Mesenchymal stem cell (in vitro differentiated cells and primary cell): ENCODE data around the gene OTUD4.

Experiments used
- DNase-seq: peaks from one replicate; pipeline ENCODE4 v3.0.0-alpha.2; 2013
- H2AFZ ChIP-seq: one replicate; pipeline ENCODE4 v1.6.1; 2013; ENCODE audit warnings: low read depth, mild to moderate bottlenecking, control low read depth, inconsistent platforms, low read length, moderate library complexity
- H2AK5ac ChIP-seq: 2 replicates; pipeline ENCODE4 v1.6.1; 2013; ENCODE audit warnings: low read length, moderate library complexity, mild to moderate bottlenecking, inconsistent platforms; ENCODE audit not compliant: severe bottlenecking
- H2BK120ac ChIP-seq: one replicate; pipeline ENCODE4 v1.6.1; 2013; ENCODE audit warnings: low read depth, mild to moderate bottlenecking, inconsistent platforms, low read length, moderate library complexity
- H2BK12ac ChIP-seq, 2 experiments: one replicate each; pipeline ENCODE4 v1.6.1; 2013; ENCODE audit warnings: inconsistent platforms in 2 of 2, low read length in 2 of 2, mild to moderate bottlenecking in 2 of 2, moderate library complexity in 2 of 2, control low read depth in 1 of 2
- H2BK15ac ChIP-seq: one replicate; pipeline ENCODE4 v1.6.1; 2013; ENCODE audit warnings: mild to moderate bottlenecking, low read depth, inconsistent platforms; ENCODE audit not compliant: poor library complexity, severe bottlenecking
- H2BK5ac ChIP-seq: 2 replicates; pipeline ENCODE4 v1.6.1; 2013; ENCODE audit warnings: low read depth, mild to moderate bottlenecking, low read length, control low read depth, inconsistent platforms; ENCODE audit not compliant: poor library complexity, severe bottlenecking
- H3K14ac ChIP-seq, 2 experiments: one replicate each; pipeline ENCODE4 v1.6.1; 2013; ENCODE audit warnings: inconsistent platforms in 2 of 2, low read length in 2 of 2, control low read depth in 1 of 2, mild to moderate bottlenecking in 1 of 2, moderate library complexity in 1 of 2
- H3K18ac ChIP-seq, 2 experiments: one replicate each; pipeline ENCODE4 v1.6.1; 2013; ENCODE audit warnings: inconsistent platforms in 2 of 2, low read length in 2 of 2, control low read depth in 1 of 2, low read depth in 1 of 2, mild to moderate bottlenecking in 1 of 2
- H3K23ac ChIP-seq, 2 experiments: one replicate each; pipeline ENCODE4 v1.6.1; 2013; ENCODE audit warnings: inconsistent platforms in 2 of 2, low read length in 2 of 2, mild to moderate bottlenecking in 2 of 2, moderate library complexity in 2 of 2, control low read depth in 1 of 2
- H3K27ac ChIP-seq: 2 replicates; pipeline ENCODE4 v1.5.1; 2013; ENCODE audit warnings: mild to moderate bottlenecking, moderate library complexity, low read length, control low read depth, inconsistent platforms; ENCODE audit not compliant: poor library complexity, severe bottlenecking
- H3K27me3 ChIP-seq, 2 experiments: 2 replicates each; pipeline versions ENCODE4 v1.6.1 to v1.7.0; 2013; ENCODE audit warnings: low read length in 2 of 2, mild to moderate bottlenecking in 2 of 2, moderate library complexity in 2 of 2, control low read depth in 1 of 2, inconsistent platforms in 1 of 2; ENCODE audit not compliant: control insufficient read depth in 1 of 2, insufficient read depth in 1 of 2
- H3K36me3 ChIP-seq, 2 experiments: 2 replicates each; pipeline versions ENCODE4 v1.6.1 to v1.7.0; 2013; ENCODE audit warnings: low read length in 2 of 2, control low read depth in 1 of 2, inconsistent platforms in 1 of 2, low read depth in 1 of 2, mild to moderate bottlenecking in 1 of 2; ENCODE audit not compliant: insufficient read depth in 2 of 2, control insufficient read depth in 1 of 2
- H3K4ac ChIP-seq, 2 experiments: one replicate each; pipeline ENCODE4 v1.6.1; 2013; ENCODE audit warnings: inconsistent platforms in 2 of 2, low read length in 2 of 2, mild to moderate bottlenecking in 2 of 2, moderate library complexity in 2 of 2, control low read depth in 1 of 2, low read depth in 1 of 2
- H3K4me1 ChIP-seq: 2 replicates; pipeline ENCODE4 v1.6.1; 2013; ENCODE audit warnings: low read depth, low read length, control low read depth; ENCODE audit not compliant: control insufficient read depth, insufficient read depth
- H3K4me2 ChIP-seq: 2 replicates; pipeline ENCODE4 v1.6.1; 2013; ENCODE audit warnings: low read length, mild to moderate bottlenecking, inconsistent platforms; ENCODE audit not compliant: poor library complexity, severe bottlenecking
- H3K4me3 ChIP-seq, 2 experiments: 2 replicates each; pipeline versions ENCODE4 v1.5.1 to v1.7.0; 2013; ENCODE audit warnings: low read length in 2 of 2, mild to moderate bottlenecking in 2 of 2, control low read depth in 1 of 2, low read depth in 1 of 2; ENCODE audit not compliant: insufficient read depth in 1 of 2
- H3K79me1 ChIP-seq: replicated peaks from 2 replicates; pipeline ENCODE4 v1.6.1; 2013; ENCODE audit warnings: mild to moderate bottlenecking, control low read depth, low read length, inconsistent platforms; ENCODE audit not compliant: poor library complexity, severe bottlenecking
- H3K9ac ChIP-seq: 2 replicates; pipeline ENCODE4 v1.7.0; 2013; ENCODE audit warnings: mild to moderate bottlenecking, low read length, moderate library complexity
- H3K9me3 ChIP-seq: 2 replicates; pipeline ENCODE4 v1.7.0; 2013; ENCODE audit warnings: mild to moderate bottlenecking, low read length; ENCODE audit not compliant: control insufficient read depth
- H4K8ac ChIP-seq: one replicate; pipeline ENCODE4 v1.6.1; 2013; ENCODE audit warnings: inconsistent platforms, mild to moderate bottlenecking, low read length, moderate library complexity
- H4K91ac ChIP-seq: one replicate; pipeline ENCODE4 v1.6.1; 2013; ENCODE audit warnings: mild to moderate bottlenecking, low read length, inconsistent platforms
- WGBS: methylation state at CpG from one replicate; pipeline ENCODE4 v1.1.7; 2013; ENCODE audit warnings: mixed read lengths; 5-methylcytosine and 5-hydroxymethylcytosine counted together

OTUD4 gene

GRCh38 chr4:145213245-145213644 is 32.9 kb upstream of the OTUD4 start:
- H2AFZ ChIP-seq: no peak overlapping the region
- no peaks in the 10 kb centered on the region for H3K79me1 ChIP-seq
- no peak overlapping the region for H3K9ac ChIP-seq
- no peaks in the 10 kb centered on the region for H3K9me3 ChIP-seq
- no peak overlapping the region for H3K23ac ChIP-seq
- H3K27me3 ChIP-seq: no peaks in the 10 kb centered on the region
- no peak overlapping the region for H2BK5ac ChIP-seq
- no peak overlapping the region for H4K91ac ChIP-seq
- WGBS: 79% methylated on average over 2 of the region's 2 CpGs
- H3K4me3 ChIP-seq: no peak overlapping the region
- no peak overlapping the region for H3K18ac ChIP-seq
- H2BK15ac ChIP-seq: no peak overlapping the region
- no peak overlapping the region for H2BK120ac ChIP-seq
- DNase-seq: no peak
- H4K8ac ChIP-seq: no peak overlapping the region
- H3K27ac ChIP-seq: no peak overlapping the region
- H2BK12ac ChIP-seq: no peak overlapping the region
- H2AK5ac ChIP-seq: no peak overlapping the region
- no peaks in the 10 kb centered on the region for H3K36me3 ChIP-seq
- H3K14ac ChIP-seq: no peak overlapping the region
- H3K4me1 ChIP-seq: no peaks in the 10 kb centered on the region
- no peak overlapping the region for H3K4ac ChIP-seq
- no peak overlapping the region for H3K4me2 ChIP-seq

GRCh38 chr4:145207934-145208333 is 27.5 kb upstream of the OTUD4 start:
- Histone ChIP-seq H3K4me3 (no peak overlapping the region), H3K4me1 (no peaks in the 10 kb centered on the region), H2BK5ac (no peak overlapping the region), H3K23ac (no peak overlapping the region), H3K9me3 (no peaks in the 10 kb centered on the region), H2AFZ (no peak overlapping the region), H3K27ac (no peak overlapping the region), H2BK120ac (no peak overlapping the region), H3K36me3 (no peaks in the 10 kb centered on the region), H3K9ac (no peak overlapping the region), H2BK15ac (no peak overlapping the region), H3K4ac (no peak overlapping the region), H3K79me1 (no peaks in the 10 kb centered on the region), H4K8ac (no peak overlapping the region), H3K27me3 (no peaks in the 10 kb centered on the region), H3K4me2 (no peak overlapping the region), H3K14ac (no peak overlapping the region), H4K91ac (no peak overlapping the region), H2BK12ac (no peak overlapping the region), H3K18ac (no peak overlapping the region), H2AK5ac (no peak overlapping the region)
- WGBS: no CpG with 5 or more reads among the region's 2 CpGs
- DNase-seq: no peak

GRCh38 chr4:145203410-145203809 is 23.0 kb upstream of the OTUD4 start:
- no peak overlapping the region for H3K4me3 ChIP-seq
- H3K4me2 ChIP-seq: no peak overlapping the region
- H2BK12ac ChIP-seq: no peak overlapping the region
- no peaks in the 10 kb centered on the region for H3K36me3 ChIP-seq
- no peak overlapping the region for H2BK15ac ChIP-seq
- H3K18ac ChIP-seq: no peak overlapping the region
- no peak overlapping the region for H2AK5ac ChIP-seq
- no peak overlapping the region for H2BK5ac ChIP-seq
- DNase-seq: no peak
- no peak overlapping the region for H3K23ac ChIP-seq
- WGBS: 97% methylated on average over 9 of the region's 9 CpGs
- no peak overlapping the region for H2AFZ ChIP-seq
- H3K4ac ChIP-seq: no peak overlapping the region
- no peaks in the 10 kb centered on the region for H3K79me1 ChIP-seq
- H3K4me1 ChIP-seq: no peaks in the 10 kb centered on the region
- H3K14ac ChIP-seq: no peak overlapping the region
- no peak overlapping the region for H3K27ac ChIP-seq
- H4K91ac ChIP-seq: no peak overlapping the region
- no peak overlapping the region for H4K8ac ChIP-seq
- no peaks in the 10 kb centered on the region for H3K27me3 ChIP-seq
- H2BK120ac ChIP-seq: no peak overlapping the region
- no peak overlapping the region for H3K9ac ChIP-seq
- no peaks in the 10 kb centered on the region for H3K9me3 ChIP-seq

- Histone ChIP-seq H2BK120ac (no peak overlapping the region), H3K4me2 (no peak overlapping the region), H4K91ac (no peak overlapping the region), H3K36me3 (no peaks in the 10 kb centered on the region), H3K4me1 (no peaks in the 10 kb centered on the region), H2BK5ac (no peak overlapping the region), H3K9me3 (no peaks in the 10 kb centered on the region), H3K27me3 (no peaks in the 10 kb centered on the region), H3K4me3 (no peak overlapping the region), H2AK5ac (no peak overlapping the region), H3K23ac (no peak overlapping the region), H2AFZ (no peak overlapping the region), H2BK15ac (no peak overlapping the region), H2BK12ac (no peak overlapping the region), H3K9ac (no peak overlapping the region), H3K27ac (no peak overlapping the region), H3K14ac (no peak overlapping the region), H3K79me1 (no peaks in the 10 kb centered on the region), H4K8ac (no peak overlapping the region), H3K18ac (no peak overlapping the region), H3K4ac (no peak overlapping the region)
- 98% methylated on average over 3 of the region's 4 CpGs for WGBS
- no peak for DNase-seq
These were observed 20.0 kb upstream of the OTUD4 start for GRCh38 chr4:145200366-145200765.
